Measurements from ENCODE around the gene SHPK. TPM values are rescaled to one million over a fixed set of nuclear protein-coding genes. Genes with fewer than 3 reads are reported as not detected.

Gene SHPK
- total RNA-seq: 11.2 TPM

DNA sequence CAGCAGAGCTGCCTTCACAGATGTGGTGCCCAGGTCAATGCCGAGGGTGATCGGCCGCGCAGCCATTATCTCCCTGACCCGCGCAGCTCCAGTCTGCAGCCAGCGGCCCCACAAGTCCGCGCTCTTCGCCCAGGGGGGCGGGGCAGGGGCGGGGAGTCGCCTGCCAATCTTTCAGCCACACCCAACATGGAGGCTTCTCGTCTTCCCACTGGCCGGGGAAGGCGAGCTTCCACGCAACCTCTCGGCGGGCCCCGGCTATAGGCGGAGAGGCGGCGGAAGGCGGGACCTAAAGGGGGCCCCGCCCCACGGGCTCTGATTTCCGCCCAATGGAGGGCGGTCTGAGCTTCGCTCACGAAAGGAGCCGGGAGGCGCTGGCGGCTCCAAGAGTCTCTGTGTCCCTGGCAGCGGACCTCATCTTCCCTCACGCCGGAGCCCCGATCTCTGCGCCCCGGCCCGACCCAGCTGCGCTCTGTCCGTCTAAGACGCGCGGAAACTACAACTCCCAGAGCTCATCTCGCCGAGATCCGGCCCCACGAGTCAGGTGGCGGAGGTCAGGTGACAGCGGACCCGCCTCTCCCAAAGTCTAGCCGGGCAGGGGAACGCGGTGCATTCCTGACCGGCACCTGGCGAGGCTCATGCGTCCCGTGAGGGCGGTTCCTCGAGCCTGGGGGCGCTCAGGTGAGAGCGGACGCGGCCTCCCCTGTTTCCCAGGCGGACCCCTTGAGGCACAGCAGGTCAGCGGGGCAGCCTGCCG, at the start of gene SHPK, which contains the start of gene CTNS:
Gene SHPK (minus strand): TSS at position 97 of the 754 bp plus-strand sequence. CDS start 31 bp downstream, at position 66.
Gene CTNS (plus strand): TSS at position 607 of the 754 bp plus-strand sequence. CDS start 3,447 bp downstream, outside the sequence.
- ATAC-seq: peak; percentile 97

DNA sequence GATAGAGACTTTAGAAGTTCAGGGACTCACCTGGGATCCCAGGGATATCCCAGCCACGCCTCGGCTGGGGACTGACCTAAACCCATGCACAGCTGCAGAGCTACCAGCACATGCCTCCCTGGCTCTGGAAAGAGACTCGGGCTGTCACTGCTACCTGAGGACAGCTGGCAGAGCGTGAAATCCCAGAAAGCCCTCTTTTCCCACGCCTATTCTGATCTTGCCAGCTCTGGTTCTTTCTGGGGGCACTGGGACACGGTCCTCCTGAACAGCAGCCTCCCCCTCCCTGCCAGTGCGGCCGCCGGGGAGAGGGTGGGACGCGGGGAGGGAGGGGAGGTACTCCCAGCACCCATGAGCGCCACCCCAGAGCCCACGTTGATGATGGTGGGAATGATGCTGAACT, 49.1 kb upstream of the SHPK start:
- ATAC-seq: peak; percentile 46

- ATAC-seq: peak; percentile 67
Measured at GRCh38 chr17:3683054-3683511, 47.0 kb upstream of the SHPK start.

- no peak for ATAC-seq
Measured at GRCh38 chr17:3682033-3682432, 46.0 kb upstream of the SHPK start.

DNA sequence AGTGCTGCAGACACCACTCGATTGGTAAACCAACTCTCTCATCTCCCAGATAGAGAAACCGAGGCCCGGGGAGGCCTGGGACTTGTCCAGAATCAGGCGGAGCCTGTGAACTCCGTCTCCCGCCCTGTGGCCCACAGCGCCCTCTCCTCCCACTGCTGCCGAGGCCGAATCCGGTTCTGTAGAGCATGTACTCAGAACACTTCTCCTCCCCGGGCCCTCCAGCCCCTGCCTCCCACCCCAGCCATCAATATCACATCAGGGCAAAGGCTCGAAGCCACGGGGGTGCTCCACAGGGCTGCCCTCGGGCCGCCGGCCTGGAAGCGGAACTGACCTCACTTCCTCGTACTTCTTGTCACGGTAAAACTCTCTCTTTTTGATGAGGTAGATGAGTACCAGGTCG, 45.5 kb upstream of the SHPK start:
- ATAC-seq: no peak

- ATAC-seq: no peak
Measured at GRCh38 chr17:3681057-3681456, 45.0 kb upstream of the SHPK start.

DNA sequence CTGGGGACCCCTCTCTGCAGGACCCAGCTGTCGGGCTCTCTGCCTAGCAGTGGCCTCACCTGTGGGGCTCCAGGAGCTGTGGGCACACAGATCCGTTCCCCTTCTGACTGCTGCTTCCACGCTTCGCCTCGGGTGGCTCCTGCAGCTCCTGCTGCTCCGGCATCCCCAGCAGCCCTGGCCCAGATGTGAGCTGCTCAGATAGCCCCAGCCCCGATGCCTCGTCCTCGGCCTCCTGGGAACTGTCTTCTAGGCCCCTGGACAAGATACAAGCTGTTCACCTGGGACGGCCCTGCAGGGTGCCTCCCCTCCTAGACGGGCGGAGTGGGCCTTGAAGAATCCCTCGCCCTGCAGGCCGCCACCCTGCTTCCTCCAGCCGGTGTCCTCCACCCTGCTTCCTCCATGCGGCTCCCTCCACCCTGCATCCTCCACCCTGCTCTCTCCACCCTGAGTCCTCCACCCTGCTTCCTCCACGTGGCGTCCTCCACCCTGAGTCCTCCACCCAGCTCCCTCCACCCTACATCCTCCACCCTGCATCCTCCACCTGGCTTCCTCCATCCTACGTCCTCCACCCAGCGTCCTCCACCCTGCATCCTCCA, 43.6 kb upstream of the SHPK start:
- ATAC-seq: peak; percentile 11

- ATAC-seq: no peak
Measured at GRCh38 chr17:3678821-3679530, 42.9 kb upstream of the SHPK start.

GRCh38 chr17:3678095-3678820, 42.2 kb upstream of the SHPK start:
- peak; percentile 20 for ATAC-seq

GRCh38 chr17:3675886-3676285, 39.8 kb upstream of the SHPK start:
- no peak for ATAC-seq

- ATAC-seq: no peak
Measured at GRCh38 chr17:3672571-3672970, 36.5 kb upstream of the SHPK start.

GRCh38 chr17:3669548-3669947, 33.5 kb upstream of the SHPK start:
- no peak for ATAC-seq

- no peak for ATAC-seq
Measured at GRCh38 chr17:3669085-3669347, 33.0 kb upstream of the SHPK start.

- ATAC-seq: peak; percentile 86
Measured at GRCh38 chr17:3668279-3669084, 32.4 kb upstream of the SHPK start, which contains the start of the genes EMC6 and TAX1BP3. Gene EMC6 (plus strand): TSS chr17:3668812. CDS start chr17:3669147, 335 bp downstream. Gene TAX1BP3 (minus strand): TSS chr17:3668578. CDS start chr17:3668526, 52 bp downstream.

GRCh38 chr17:3667366-3668278, 31.6 kb upstream of the SHPK start:
- ATAC-seq: peak; percentile 77

GRCh38 chr17:3666516-3666915, 30.5 kb upstream of the SHPK start:
- ATAC-seq: peak; percentile 24

DNA sequence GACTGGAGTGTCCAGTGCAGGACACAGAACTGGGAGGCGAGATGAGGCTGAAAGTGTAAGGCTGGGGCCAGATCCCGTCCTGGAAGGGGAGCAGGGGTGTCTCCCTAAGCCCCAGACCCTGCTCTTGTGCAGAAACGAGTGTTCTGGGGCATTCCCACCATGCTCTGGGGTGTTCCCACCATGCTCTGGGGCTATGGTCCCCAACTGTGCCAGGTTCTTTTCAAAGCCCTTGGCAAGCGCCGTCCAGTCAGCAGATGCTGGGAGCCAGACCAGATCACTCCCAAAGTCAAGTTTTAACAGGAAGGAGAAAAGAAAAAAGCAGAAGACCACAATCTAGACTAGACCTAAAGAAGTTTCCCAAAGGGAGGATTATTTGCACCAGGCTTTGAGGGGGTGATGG, 29.8 kb upstream of the SHPK start:
- no peak for ATAC-seq

GRCh38 chr17:3663102-3664011, 27.3 kb upstream of the SHPK start:
- ATAC-seq: no peak

GRCh38 chr17:3660311-3660891, 24.4 kb upstream of the SHPK start:
- peak; percentile 5 for ATAC-seq

Data from esophagus mucosa (tissue), 1 donor.